ENCODE data around the gene WDR45B.

WDR45B gene

DNA sequence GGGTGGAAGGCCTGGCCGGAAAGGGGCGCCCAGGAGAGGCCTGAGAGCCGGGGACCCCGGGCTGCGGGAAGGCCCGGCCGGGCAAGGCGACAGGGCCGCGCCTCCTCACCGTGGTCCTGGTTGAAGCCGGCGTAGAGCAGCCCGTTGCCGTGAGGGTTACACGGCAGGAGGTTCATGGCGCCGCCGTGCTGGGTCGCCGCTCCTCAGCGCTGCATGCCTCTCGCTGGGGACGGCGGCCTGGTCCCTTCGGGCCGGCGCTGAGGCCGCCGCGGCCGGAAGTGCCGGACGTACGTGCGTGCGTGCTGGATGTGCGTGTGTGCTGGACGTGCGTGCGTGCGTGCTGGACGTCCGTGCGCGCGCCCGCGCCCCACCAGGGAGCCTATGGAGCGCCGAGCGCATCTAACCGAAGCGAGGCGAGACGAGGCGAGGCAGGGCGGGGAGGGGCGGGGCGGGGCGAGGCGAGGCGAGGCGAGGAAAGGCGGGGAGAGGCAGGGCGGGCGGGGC is at the start of gene WDR45B:
Gene WDR45B (minus strand): TSS at position 280 of the 504 bp plus-strand sequence. CDS start 104 bp downstream, at position 176.
- peak; percentile 99 for DNase-seq

DNA sequence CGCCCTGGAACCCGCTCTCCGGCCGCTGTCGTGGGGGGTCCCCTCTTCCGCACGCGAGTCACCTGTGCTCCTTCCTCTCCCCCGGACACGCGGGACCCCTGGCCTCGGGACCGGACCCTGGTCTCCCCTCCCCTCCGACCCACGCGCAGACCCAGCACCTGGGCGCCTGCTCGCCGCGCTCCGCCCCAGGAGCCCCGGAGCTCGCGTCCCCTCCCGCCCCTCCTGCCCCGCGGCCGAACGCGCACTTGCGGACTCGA is 49.5 kb upstream of the WDR45B start:
- DNase-seq = no peak

DNA sequence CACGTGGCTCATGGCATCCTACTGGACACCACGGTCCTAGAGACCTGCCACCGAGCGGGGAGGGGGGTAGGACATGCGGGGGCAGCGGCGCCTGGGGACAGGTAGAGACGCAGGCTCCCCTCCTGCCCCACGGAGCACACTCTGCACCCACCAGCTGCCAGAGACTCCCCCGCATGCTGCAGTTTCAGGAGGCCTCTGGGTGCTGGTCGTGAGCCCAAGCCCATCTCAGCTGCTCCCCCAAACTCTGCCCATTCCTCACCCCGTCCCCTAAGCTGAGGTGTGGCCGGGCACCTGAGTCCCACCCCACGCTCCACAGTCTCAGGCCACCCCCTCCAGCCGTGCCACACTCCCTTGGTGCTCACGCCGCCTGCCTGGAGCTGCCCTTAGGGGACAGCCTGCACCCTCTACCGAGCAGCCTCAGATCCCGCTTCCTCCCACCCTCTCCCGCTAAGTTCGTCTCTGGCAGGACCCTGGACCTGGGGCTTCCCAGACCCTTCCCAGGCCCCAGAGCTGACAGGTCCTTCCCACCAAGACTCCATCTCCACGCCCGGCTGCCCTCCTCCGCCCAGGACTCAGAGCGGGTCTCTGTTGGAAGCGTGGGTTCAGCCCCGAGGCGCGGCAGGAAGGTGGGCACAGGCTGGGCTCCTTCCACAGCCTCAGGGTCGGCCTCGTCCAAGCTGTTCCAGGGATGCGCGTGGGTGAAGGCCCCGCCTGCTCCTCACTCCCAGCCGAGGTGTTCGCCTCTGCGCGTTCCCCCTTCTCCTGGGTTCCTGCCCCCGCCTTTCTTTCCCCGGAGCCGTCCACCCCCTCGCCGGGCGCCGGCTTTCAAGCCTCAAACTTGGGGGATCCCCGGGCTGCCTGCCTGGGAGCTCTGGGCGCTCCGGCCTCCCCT is 48.9 kb upstream of the WDR45B start:
- peak; percentile 61 for DNase-seq

DNA sequence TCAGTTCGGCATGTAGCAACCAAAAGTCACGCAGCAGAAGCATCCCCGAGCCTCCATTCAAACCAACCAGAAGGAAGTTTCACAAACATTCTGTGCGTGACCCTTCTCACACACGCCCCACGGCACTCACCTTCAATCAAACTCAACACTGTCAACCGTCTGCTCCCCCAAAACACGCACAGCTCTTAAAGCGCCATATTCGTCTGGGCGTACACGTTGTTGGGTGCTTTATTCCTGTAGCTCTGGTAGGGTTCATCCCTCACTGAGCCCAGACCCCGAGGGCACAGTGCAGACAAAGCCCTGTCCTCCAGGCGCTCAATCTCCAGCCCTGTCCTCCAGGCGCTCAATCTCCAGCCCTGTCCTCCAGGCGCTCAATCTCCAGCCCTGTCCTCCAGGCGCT is 48.0 kb upstream of the WDR45B start:
- no peak for DNase-seq

DNA sequence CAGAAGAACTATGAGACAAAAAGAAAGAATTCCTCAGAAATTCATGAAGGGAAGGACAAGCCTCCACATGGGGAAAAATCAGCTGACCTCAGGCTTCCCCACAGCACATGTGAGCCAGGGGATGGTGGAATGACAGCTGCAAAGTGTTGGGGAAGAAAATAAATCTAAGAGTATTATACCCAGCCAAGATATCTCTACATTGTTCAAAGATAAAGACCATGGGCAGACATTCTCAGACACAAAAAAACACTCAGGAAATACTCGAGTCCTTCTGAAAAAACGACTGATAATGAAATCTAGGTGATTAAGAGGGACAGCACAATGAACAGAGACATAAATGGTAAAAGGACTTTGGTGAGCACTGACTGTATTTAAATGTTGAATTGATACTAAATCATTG is 46.4 kb upstream of the WDR45B start:
- no peak for DNase-seq

DNA sequence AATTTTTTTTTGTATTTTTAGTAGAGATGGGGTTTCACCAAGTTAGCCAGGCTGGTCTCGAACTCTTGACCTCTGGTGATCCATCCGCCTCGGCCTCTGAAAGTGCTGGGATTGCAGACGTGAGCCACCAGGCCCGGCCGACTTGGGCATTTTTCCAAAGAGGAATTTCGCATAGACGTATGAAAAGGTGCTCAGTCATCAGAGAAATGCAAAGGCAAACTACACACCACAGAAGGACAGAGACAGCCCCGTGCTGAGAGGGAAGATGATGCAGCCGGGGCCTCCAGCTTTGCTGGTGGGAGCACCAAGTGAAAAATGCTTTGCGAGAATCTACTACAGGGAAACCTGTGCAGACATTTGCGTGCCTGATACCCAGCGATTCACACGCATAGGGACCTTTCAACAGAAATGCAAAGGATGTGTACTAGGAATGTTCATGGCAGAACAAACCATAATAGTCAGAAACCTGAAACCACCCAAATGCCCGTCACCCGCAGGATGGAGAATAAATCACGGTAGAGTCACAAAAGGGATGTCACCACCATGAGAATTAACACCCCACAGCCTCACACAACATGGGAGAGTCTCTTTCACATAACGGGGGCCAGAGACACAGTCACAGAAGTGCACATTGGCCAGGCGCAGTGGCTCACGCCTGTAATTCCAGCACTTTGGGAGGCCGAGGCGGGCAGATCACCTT is 45.1 kb upstream of the WDR45B start:
- no peak for DNase-seq

DNA sequence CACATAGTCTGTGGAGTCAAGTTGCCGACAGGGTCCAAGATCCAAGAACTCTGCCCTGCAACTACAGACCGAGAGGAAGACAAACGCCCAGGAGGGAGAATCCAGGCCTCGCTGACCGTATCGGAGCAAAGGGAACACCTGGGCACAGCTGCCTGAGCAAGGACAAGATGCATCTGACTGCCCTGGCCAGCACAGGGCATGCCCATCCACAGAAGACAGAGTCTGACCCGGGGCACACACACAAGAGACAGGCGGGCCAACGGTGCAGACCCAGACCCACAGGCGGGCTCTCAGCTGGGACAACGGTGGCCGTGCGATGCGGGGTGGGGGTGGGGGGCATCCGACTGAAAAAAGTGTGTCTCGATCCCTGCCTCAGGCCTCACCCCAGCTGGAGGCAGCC is 44.0 kb upstream of the WDR45B start:
- no peak for DNase-seq

DNA sequence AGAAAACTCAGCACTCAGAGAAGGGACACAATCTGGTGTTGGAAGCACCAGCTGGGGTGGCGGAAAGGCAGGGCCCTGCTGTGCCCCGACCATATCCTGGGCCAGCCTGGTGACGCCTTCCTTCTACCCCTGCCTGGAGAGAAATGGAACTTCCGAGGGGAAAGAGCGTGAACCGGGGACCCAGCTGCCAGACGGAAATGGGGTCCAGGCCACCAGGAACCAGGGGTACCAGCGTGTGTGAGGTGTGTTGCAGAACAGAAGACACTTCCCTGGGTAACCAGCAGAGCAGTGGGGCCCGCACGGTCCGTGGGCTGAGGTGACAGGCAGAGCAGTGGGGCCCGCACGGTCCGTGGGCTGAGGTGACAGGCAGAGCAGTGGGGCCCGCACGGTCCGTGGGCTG is 43.5 kb upstream of the WDR45B start:
- no peak for DNase-seq

DNA sequence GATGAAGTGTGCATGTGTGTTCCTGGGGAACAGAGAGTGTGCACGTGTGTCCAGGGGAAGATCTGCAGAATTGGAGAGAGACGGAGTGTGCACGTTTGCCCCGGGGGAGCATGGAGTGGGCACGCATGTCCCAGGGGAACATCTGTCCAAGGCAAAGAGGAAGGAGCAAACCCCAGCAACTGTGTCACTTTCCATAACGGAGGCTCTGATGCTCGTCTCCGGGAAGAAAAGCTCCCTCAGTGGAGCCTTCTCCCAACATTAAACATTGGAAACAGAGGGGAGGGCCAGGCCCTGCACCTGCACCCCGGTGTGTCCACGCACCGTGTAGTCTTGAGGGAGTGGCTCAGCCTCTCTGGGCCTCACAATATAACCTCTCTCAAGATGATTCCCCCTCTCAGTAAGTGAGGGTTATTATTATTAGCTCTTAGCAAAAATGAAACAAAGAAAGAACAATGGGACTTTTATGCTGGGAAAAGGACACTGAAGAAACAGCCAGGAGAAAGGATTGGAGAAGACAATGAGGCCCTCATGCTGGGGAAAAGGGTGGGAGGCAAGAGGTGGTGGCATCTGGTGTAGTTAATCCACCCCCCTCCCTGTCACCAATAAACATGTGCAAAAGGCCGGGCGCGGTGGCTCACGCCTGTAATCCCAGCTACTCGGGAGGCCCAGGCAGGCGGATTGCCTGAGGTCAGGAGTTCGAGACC is 42.7 kb upstream of the WDR45B start:
- DNase-seq = no peak

DNA sequence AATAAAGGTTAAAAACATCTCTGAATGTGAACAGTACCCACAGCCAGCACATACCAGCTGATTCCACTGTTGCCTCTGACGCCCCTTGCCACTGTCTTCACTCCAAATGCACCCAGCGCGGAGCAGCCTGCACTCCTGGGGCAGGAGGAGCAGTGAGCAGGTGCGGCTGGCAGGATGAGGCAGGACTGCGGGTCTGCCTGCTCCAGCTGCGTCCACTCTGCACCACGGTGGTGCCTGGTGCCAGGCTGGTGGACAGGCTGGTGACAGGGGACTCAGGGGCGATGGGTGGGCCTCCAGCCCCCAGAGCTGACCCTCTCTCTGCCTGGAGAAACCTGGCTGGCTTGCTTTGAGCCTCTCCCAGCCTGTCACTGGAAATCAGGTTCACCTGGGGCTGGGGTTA is 40.8 kb upstream of the WDR45B start:
- DNase-seq = peak; percentile 52

DNA sequence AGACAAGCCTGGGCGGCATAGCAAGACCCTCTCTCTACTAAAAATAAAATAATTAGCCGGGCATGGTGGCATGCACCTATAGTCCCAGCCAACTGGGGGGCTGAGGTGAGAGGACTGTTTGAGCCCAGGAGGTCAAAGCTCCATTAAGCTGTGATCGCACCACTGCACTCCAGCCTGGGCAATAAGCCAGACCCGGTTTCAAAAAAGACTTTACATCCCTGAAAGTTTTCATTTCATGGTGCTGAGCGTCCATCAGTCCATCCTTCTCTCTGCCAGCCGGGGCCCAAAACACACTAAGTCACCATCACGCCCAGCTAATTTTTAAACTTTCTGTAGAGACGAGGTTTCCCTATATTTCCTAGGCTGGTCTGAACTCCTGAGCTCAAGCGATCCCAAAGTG is 39.6 kb upstream of the WDR45B start:
- DNase-seq = no peak

DNA sequence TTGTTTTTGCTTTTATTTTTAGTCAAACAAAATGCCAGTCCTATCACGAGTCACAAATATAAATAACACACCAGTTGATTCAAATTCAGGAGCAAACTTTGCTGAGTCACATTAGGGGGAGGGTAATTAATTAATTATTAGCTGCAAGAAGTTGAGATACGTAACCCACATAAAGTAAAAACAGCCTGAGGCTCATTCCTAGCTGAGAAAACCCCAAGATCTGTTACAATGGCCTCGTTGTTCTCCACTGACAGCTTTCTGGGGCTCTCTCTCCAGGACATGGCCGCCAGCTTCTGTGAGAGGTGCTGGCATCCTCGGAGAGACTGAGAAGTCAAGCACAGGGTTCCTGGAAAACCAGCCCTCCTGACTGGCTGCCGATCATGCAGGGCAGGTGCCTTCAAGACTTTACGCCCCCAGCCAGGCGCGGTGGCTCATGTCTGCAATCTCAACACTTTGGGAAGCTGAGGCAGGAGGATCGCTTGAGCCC is 39.2 kb upstream of the WDR45B start:
- peak; percentile 54 for DNase-seq

DNA sequence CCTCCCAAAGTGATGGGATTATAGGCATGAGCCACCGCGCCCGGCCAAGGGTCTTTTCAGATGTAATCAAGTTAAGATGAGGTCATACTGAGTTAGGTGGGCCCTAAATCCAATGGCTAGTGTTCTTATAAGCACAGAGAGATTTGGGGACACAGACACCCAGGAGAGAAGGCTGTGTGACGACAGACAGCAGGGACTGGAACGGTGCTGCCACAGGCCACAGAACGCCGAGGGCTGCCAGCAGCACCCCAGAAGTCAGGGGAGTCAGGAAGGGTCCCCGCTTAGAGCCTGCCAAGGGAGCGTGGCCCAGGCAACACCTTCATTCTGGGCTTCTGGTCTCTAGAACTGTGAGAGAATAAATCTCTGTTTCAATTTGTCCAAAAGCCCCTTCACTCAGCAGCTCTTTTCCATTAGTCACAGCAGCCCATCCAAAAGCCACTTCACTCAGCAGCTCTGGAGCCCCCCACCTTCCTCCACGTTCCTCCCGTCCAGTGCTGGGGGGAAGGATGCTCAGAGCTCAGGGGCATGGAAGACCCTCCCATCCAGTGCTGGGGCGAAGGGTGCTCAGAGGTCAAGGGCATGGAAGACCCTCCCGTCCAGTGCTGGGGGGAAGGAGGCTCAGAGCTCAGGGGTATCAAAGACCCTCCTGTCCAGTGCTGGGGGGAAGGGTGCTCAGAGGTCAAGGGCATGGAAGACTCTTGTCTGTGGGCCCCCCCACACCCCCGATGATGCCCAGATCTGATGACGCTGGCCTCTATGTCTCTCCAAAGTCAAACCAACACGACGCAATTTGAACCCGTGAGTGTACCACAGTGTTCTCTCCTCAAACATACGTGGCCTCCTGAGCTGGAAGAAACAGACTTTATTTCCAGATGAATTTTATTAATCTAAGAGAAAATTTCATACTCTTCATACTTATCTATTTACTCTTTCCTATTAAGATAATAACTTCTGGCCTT is 38.4 kb upstream of the WDR45B start:
- no peak for DNase-seq

DNA sequence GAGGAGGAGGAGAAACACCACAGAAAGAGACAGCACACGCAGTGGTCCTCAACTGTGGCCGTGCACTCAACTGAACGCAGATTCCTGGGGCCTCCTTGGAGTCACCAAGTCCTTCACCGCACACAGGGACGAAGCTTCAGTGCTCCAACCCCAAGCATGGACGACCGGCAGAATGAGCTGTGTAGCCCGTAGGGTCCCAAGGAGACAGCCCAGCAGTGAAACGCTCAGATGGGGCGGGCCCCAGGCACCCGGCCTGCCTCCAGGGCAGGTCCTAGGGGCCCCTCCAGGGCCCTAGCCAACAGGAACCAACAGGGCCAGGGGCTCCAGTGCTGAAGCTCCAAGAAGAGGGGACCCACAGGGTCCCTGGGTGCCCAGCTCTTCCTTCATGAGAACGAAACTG is 37.0 kb upstream of the WDR45B start:
- DNase-seq = no peak

DNA sequence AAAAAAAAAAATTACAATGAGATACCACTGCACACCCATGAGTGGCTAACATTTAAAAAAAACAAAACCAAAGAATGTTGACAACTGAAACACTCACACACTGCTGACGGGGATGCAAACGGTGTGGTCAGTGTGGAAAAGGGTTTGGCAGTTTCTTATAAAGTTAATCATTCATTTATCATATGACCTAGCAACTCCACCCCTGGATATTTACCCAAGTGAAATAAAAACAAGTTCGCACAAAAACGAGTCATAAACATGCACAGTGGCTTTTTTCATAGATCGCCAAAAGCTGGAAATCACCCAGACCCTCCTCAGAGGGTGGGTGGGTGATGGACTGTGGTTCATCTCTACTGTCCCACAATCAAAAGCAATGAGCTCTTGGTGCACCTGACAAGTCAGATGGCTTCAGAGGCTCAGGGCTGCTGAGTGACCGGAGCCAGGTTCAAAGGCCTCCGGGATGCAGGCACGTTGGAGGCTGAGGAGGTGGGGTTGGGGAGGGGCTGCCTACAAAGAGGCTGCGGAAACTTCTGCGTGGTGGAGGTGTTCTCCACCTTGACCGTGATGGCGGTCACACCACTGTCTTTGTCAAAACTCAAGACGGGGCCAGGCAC is 36.1 kb upstream of the WDR45B start:
- DNase-seq = no peak

DNA sequence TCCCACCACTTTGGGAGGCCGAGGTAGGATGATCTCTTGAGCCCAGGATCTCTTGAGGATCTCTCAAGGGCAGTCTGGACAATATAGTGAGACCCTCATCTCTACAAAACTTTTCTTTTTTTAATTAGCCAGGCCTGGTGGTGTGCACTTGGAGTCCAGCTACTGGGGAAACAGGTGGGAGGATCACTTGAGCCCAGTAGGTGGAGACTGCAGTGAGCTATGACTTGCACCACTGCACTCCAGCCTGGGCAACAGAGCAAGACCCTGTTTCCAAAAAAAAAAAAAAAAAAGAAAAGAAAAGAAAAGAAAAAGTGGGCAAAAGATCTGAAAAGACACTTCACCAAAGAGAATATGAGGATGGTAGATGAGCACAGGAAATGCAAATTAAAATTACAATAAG is 35.3 kb upstream of the WDR45B start:
- no peak for DNase-seq

DNA sequence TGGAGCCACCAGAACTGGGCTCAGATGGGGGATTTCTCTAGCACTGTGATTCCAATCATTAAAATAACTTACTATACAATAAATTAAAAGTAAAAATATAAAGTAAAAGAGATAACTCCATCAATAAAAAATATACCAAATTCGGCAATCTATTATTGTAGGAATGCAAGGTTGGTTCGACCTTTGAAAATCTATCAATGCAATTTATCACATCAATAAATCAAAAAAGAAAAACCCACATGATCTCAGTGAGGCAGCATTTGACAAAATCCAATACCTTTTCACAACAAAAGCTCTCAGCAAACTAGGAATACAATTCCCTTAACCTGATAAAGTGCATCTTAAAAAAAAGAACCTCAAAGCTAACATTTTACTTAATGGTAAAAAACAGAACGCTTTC is 33.3 kb upstream of the WDR45B start:
- DNase-seq = no peak

DNA sequence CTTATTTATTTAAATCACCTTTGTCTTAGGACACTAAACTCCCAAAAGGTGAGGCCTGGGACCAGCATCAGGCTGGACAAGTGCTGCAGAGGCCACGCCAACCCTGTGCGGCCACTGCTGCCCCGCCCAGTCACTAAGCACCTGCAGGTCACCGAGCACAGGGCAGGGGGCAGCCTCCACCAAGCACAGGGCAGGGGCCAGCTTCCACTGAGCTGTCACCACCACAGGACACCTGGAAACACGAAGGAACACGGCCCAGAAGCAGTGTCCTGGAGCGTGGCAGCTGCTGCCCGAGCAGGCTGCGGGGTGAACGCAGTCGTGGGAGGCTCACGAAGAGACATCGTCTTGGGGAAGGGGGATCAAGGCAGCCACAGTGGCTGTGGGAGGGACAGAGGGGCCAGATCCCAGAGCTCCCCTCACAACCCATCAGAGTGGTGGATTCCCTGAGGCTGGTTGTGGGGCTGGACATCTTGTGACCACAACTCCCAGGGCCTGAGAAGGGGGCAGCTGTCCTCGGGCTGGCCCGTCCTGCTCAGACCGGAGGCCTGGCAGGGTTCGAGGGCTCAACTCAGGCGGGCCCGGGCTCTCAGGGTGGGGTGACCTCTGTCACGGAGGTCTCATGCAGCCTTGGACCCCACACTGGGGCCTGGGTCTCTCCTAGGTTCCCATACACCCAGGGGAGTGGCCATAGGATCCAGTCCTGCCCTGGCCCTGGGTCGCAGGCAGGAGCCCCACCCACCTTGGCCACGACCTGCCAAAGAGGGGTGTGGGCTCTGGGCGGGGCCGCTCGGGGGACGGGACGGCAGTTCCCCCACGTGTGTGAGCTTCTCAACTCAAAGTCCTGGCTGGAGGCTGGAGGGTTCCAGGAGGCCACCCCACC is 31.6 kb upstream of the WDR45B start:
- DNase-seq = no peak

DNA sequence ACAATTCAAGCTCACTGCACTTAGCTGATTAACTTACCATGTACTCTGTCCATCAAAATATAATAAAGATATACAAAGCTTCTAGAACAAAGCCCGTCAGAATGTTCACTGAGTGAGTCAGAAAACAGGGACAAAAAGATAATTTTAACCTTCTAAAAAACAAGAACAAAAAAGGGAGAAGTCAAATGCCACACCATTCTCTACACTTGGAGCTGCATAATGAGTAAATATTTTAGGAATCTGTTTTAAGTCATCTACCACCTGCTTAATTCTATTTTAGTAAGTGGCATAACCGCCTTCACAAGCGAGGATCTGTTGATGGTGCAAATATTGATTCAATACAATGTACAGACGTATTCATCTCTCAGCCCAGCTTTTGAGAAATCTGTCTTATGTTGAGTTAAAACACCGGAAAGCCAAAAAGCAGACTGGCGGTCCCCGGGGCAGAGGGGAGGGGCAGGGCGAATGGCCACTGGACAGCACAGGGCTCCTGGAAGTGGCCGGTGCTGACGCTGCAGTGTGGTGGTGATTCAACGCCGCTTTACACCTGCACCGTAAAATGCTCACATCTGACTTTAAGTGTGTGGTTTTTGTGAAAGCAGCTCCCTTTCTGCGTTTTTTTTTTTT is 30.1 kb upstream of the WDR45B start:
- DNase-seq = no peak

DNA sequence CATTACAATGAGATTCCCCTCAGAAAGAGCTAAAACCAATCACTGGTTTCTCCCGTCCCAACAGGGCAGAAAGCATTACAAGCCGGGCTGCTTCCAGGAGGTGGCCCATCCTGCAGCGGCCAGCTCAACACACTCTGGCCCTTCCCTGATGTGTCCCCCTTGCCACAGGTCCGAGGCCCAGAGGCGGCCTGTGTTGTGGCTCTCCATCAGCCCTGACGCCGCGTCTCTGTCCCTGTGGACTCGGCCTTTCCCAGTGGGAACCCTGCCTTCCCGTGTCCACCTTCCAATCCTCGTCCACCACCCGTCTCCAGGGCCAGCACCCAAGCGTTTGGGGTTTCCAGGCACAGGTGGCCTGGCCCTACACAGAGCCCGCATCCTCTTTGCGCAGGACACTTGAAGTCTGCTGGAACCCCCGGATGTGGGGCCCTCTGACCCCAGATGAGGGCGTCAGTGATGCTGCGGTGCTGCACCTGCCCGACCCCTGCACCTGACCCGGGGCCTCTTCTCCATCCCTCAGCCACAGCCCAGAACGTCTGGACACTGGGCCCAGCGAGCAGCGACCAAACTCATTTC is 29.2 kb upstream of the WDR45B start:
- no peak for DNase-seq

Measured in islet precursor cell (in vitro differentiated cells).